IMR-90 (cell line): Measurements from ENCODE around the gene ASB9.
"Not testable (repeated sequence)": the region's sequence is repeated elsewhere in the genome, so short reads cannot be mapped to it uniquely, and the experiment has no call there.

Experiments used
- CTCF ChIP-seq: conservative IDR thresholded peaks from 2 replicates; pipeline ENCODE4 v1.5.1; 2012; ENCODE audit warnings: mild to moderate bottlenecking, low read depth, low read length, improper control_type of control experiment
- POLR2A ChIP-seq: IDR thresholded peaks from 2 replicates; pipeline ENCODE4 v1.6.1; 2012; ENCODE audit warnings: mild to moderate bottlenecking, low read depth, low read length

- TF ChIP-seq CTCF, POLR2A: not testable (repeated sequence)
Measured at GRCh38 chrX:15305899-15306298, 36.0 kb upstream of the ASB9 start.
